HL-60/S4 treated with phorbol 12-myristate 13-acetate at 8.2 ng/mL for 4 days and 3 days (cell line): ENCODE data around the gene DNMT1.

ENCODE experiments used
- in situ Hi-C: fragments of 300-500 bp; cut with MboI; formaldehyde crosslinking; loops from 2 replicates; pipeline ENCODE4 v1.15.0; 2022; ENCODE audit warnings: low sequenced_read_pairs

DNMT1 gene

DNA sequence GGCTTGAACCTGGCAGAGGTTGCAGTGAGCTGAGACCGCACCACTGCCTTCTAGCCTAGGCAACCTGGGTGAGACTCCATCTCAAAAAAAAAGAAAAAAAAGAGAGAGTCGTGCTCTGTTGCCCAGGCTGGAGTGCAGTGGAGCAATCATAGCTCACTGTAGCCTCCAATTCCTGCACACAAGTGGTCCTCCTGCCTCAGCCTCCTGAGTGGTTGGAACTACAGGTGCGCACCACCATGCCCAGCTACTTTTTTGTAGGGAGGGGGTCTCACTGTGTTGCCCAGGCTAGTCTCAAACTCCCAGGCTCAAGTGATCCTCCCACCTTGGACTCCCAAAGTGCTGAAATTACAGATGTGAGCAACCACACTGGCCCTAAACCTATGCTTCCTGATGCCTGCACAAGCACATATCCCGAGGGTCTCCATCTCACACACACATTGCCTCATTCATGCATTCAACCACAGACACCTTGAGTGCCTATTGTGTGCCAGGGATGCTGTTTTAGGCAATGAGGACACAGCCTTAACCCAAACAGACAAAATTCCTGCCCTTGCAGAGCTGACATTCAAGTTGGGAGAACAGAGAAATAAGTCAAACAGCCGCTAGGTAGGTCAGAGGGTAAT, 94.5 kb downstream of the DNMT1 start:
- in situ Hi-C loops, result no loop called here

DNA sequence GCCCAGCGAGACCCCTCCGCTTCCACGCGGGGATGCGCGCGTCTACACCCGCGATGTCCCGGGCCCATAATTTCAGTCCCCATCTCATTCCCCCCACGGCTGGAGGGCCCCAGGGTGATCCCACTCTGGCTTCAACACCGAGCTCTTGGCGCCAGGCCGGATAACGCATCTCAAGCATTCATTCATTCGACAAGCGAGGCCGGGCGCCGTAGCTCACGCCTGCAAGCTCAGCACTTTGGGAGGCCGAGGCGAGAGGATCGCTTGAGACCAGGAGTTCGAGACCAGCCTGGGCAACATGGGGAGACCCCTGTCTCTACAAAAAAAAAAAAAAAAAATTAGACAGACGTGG, 98.2 kb downstream of the DNMT1 start:
- in situ Hi-C loops, result no loop called here

DNA sequence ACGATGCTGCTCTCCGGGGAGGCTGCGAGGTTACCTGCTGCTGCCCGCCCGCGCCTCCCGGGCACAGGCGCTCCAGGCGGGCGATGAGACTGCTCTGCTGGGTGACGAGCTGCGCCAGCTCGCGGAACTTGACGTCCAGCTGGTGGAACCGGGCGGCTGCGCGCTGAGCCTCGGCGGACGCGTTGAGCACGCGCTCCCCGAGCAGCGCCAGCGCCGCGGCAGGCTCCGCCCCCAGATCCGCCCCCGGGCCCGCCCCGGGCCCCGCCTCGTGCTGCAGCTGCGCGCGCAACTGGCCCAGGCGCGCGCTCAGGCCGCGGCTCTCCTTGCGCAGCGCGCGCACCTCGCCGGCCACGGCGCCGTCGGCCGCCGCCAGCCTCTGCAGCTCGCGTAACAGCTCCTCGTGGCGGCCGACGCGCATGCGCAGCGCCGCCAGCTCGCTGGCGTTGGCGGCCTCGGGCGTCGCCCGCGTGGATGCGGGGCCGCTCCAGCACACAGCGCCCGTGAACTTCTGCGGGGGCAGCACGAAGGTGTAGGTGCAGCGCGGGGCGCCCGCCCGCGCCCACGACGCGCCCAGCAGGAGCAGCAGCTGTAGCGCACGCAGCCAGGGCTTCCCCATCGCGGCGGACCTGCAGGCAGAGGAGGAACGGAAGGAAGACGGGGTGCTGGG, 98.7 kb downstream of the DNMT1 start:
- in situ Hi-C loops, result no loop called here

DNA sequence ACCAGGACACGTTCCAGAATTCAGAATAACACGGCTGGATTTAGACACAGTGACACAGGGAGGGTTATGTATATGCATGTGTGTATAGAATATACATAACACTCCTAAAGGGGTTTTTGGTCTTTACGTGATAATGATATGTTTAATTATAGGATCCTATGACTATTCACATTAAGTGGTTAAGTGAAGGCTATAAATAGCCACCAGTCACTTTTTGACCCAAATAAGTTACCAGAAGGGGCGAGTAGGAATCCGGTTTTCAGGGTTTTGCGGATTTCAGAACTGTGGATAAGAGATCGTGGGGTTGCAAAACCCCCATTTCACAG, 99.2 kb downstream of the DNMT1 start:
- in situ Hi-C loops, result no loop called here

DNA sequence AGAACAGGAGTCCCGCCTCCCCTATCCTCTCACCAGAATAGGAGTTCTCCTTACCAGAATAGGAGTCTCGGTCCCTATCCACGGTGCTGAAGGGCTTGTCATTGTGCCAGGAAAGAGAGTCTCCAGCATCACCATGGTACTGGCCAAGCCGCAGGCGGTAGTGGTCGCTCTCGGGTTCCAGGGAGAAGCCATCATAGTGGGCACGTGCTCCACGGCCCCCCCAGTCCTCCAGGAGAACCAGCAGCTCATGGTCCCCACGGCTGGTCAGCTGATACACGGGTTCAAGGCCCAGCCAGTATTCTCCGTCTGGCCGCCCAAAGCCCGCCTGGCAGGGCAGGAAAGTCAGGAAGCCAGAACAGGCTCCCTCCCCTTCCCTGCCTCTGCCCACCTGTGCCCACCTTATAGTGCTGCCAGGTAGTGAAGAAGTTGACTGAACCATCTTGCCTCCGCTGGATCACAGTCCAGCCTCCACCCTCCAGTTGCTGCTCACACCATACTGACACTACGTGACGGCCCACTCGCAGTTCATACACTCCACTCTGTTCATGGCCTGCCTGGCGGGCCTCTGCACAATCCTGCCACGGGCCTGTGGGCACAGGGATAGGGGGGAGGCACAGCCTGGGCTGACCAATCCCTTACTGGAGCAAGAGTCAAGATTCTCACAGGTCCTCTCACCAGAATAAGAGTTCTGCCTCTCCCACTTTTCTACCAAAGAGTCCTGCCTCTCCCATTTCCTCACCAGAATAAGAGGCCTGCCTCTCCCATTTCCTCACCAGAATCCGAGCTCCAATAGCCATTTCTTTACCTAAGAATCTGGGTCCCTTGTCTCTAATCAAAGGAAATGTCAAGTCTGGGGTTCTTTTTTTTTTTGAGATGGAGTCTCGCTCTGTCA, 101.2 kb downstream of the DNMT1 start:
- in situ Hi-C loops, result no loop called here

DNA sequence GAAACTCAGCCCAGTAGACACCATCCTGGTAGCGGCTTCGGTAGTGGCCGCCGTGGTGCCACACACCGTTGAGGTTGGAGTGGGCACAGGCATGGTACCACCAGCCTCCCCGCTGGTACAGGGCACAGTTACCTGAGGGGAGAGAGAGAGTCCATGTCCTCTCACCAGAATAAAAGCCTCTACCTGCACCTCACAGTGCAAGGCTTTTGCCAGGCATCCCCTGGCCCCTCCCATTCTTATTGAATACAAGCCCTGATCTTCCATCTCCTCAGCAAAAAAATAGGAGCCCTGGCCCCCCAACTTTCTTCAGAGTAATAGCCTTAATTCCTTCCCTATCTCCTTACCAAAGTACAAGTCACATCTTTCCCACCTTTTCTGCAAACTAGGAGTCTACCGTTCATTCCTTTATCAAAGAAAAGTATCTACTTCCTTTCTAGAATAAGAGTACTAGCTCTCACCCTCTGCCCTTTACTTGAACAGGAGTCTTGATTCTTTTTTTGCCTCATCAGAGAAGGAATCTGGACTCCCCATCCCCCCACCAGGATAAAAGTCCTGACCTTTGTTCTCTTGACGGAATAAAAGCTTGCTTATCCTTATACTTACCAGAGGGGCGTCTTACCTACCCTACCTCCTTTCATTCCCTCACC, 102.0 kb downstream of the DNMT1 start:
- in situ Hi-C loops, result no loop called here

DNA sequence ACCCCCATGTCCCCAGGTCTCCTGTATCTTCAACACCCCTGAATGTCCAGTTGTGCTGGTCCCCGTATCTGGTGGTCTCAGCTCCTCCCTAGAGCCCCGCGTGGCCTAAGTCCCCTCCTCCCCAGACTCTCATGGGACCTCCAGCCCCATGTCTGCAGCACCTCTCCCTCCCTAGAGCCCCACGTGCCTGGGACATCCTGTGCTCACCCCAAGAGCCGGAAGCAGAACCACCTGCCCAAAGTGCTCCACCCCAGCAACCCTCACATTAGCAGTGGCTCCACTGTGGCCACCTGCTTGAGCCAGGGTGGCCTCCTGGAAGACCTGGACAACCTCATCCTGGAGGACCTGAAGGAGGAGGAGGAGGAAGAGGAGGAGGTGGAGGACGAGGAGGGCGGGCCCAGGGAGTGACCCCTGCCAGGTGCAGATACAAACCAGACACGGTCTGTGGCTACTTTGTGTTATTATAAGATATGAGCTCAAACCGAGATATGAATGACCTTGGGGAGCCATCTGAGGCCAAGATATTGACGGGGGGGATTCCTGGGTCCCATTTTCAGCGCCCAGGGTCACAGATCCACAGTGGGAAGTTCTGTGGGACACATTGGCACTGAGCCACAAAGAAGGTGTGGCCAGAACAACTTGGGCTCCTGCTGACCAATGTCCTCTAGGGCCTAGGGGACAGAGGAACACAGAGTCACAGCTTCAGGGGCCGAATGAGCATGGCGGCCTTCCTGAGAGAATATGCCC, 102.7 kb downstream of the DNMT1 start:
- in situ Hi-C loops, result no loop called here

DNA sequence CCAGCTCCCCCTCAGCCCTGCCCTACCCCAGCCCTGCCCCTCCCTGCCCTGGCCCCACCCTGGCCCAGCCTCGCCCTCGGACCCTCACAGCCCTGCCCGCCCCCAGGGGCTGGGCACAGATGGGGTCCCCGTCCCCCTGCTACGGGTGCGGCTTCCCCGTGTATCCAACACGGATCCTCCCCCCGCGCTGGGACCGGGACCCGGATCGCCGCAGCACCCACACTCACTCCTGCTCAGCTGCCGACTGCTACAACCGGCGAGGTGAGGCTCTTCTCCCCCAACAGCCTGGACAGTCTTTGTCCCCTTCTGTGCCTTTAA, 103.4 kb downstream of the DNMT1 start:
- in situ Hi-C loops, result no loop called here

DNA sequence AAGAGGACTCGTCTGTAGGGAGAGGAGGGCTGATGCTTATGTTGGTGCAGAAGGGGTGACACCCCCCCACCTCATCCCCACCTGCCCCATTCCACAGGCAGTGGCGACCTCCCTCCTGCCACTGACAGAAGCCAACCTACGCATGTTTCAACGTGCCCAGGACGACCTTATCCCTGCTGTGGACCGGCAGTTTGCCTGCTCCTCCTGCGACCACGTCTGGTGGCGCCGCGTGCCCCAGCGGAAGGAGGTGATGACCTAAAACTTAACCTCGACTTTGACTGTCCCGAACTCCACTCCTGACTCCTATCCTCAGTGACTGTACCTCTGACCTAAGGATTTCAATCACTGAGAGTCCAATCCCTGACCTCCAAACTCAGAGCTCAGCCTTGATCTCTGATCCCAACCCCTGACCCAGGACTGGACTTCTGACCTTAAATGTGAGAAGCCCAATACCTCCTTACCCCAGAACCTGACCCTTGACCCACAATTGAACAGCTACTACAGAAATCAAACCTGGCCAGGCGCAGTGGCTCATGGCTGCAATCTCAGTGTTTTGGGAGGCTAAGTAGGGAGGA, 104.9 kb downstream of the DNMT1 start:
- in situ Hi-C loops, result no loop called here

DNA sequence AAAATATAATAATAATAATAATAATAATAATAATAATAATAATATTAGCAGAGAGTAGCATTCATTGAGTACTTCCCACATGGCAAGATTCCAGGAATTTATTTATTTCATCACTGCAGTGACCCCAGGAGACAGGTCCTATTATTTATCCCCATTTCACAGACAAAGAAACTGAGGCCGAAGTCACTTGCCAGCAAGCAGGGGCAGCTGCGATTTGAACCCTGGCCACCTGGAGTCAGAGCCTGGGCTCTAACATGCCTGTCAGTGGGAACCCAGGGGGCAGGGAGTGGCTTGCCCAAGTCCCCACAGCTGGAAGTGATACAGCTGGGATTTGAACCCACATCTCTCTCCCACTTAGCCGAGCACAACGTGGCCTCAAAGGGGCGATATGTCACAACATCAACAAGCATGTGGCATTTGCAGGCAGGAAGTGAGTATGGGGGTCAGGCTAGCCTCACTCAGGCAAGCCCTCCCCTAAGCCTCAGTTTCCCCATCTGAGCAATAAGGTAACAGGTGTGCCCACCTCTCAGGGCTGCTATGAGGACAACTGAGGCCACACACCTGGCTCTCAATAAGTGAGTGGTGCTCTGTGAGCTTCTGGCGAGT, 105.7 kb downstream of the DNMT1 start:
- in situ Hi-C loops, result no loop called here

DNA sequence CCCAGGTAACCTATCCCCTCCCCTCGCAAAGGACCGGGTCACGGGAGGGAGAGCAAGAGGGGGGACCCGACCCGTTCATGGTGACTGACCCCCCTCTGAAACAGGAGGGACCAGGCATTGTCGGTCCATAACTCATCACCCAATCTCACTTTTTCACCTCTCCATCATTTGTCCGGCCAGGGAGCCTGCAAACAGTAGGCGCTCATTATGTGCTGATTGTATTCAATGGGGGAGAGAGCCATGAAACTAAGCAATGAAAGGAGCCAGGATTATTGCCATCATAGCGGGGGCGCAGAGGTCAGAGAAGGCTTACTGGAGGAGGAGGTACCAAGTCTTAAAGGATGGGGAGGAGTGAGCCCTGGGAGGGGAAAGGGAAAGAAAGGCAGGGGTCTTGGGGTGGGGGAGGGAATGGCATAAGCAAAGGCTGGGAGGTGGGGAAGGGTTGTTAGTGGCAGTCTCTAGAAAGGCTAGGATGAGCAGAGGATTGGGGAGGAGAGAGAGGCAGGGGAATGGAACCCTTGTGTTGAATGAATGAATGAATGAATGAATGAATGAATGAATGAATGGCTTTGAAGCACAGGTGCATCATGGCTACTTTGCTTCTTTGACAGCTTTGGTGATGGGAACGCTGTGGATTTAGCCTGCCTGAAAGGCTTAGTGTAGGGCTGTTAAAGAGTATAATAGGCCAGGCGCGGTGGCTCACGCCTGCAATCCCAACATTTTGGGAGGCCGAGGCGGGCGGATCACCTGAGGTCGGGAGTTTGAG, 107.3 kb downstream of the DNMT1 start:
- in situ Hi-C loops, result no loop called here

DNA sequence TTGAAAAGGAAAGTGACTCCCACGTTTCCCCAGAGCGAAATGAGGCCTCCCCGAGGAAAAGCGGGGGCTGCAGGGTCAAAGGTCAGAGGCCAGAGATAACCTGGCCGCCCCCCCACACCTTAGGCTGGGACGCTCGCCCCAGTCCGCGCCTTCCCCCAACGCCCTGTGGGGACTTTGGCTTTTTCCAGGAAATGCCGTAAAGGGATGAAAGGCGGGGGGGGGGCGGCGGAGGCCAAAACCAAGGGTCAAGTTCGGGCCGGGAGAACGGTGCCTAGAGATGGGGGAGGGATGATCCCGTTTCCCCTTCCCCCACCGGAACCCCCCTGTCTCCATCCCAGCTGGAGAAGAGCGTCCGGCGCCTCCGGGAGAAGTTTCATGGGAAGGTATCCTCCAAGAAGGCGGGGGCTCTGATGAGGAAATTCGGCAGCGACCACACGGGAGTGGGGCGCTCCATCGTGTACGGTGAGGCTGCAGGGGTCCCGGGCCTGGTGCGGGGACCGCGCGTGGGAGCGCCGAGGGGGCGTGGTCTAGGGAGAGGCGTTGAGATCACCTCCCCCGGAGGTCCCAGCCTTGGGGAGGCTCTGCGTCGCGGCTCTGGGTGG, 108.1 kb downstream of the DNMT1 start:
- in situ Hi-C loops, result no loop called here

DNA sequence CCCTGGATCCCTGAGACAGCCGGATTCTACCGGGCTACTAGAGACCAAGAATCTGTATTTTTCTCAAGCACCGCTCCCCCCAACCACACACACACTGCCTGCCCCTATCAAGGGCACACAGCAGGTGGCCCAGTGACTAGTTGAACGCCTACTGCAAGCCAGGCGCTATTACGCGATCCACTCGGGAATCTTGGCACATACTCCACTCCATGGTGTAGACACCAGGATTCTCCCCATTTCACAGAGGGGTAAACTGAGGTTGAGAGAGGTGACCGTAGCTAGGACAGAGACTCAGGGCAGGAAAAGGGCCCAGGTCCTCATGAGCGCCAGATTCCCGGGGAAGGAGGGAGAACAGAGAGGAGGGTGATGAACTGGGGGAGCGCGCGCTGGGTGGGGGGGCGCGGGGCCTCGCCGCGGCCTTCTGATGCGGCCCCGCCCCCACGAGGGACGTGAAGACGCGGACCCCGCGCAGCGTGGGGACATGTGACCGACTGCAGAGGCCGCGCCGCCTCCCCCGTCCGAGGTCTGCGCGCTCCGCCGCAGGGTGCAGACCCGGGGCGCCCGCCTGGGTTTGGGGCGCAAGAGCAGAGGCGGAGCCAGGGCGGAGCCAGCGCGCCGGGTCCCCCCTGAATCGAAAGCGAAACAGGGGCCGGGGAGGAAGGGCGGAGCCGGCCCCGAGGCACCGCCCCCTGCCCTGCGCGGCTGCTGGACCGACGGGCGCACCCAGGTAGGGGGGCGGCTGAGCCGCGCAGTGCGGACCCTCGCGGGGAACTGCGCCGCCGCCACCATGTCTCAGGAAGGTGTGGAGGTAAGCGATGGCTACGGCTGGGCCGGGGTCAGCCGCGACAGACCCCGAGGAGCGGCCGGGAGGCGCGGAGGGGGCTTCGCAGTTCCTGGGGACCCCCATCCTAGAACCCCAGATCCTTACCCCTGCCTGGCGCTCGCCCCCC, 108.8 kb downstream of the DNMT1 start, which contains the start of gene SHFL:
SHFL (plus strand) TSS at position 677 of the 950 bp plus-strand sequence; CDS start at position 788, 111 bp downstream.
- in situ Hi-C loops, result no loop called here

DNA sequence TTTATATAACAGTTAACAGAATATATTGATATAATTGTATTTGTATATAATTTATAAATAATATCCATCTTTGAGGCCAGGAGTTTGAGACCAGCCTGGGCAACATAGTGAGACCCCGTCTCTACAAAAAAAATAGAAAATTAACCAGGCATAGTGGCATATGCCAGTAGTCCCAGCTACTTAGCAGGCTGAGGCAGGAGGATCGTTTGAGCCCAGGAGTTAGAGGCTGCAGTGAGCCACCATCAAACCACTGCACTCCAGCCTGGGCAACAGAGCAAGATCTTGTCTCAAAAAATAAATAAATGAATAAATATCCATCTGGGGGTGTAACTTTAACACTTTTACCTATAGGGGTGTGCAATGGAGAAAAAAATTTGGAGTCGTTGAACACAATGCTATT, 110.0 kb downstream of the DNMT1 start:
- in situ Hi-C loops, result no loop called here

DNA sequence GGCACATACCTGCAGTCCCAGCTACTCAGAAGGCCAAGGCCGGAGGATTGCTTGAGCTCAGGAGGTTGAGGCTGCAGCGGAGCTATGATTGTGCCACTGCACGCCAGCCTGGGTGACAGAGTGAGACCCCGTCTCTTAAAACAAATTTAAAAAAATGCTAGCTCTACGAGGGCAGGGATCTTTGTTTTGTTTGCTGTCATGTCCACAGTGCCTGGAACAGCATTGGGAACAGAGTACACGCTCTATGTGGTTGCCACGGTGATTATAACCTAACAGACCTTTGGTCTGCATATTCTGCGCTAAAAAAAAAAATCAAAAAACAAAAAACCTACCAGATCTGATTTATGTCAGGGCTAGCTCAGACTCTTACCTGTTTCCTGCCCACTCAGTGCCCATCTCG, 110.8 kb downstream of the DNMT1 start:
- in situ Hi-C loops, result no loop called here
